Measurements from ENCODE around the gene MCTP1.

Gene MCTP1

DNA sequence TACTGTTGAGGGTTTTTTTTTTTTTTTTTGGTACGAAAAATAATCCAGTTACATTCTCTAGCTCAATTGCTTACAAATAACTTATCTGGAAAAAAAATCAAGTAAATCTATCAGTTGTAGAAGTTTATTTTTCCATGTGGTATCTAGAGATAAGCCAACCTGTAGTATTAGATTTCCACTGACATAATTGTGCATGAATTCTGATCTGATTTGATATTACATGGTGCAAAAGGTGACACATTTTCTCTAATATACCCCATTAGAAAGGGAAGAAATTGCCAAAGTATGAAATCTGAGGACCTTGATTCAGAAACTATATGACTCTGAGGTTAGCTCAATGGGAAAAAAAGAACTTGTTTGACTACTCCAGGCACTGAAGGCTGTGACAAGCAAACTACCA, 524.9 kb downstream of the MCTP1 start:
- DNase-seq (ENCODE audit: low read depth): no peak

DNA sequence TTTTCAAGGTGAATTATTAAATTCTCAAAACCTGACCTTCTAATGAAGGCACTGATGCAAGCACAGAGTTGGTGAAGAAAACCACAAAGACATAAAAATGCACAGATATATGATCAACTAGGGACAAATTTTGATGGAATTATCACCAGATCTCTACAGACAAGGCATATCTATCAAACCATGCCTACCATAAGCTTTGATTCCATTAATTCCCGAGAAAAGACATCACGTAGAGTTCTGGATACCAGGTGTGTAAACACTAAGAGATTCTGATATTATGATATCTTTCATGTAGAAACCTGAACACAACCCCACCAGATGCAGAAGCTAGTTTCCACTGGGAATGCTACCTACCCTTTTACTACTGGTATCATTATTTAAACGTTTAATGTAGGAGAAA, 525.9 kb downstream of the MCTP1 start:
- no peak for DNase-seq (ENCODE audit: low read depth)

GRCh38 chr5:94754824-94755223, 530.1 kb downstream of the MCTP1 start:
- DNase-seq (ENCODE audit: low read depth): no peak

DNA sequence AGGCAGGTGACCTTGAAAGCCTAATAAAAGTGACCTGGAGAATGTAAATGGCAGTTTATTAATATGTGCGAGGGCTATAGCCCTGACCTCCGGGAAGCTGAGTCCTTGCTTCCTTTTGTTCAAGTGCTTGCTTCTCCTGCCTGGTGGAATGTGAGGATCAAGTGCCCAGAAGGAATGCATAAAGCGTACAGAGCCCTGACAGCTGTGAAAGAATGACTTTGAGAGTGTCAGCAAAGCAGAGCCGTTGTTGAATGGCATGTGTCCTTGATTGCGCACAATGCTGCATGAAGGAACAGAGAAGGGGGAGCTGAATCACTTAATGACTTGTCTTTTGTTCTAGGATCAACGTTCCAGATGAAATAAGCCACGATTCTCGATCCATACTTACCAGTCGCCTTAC, 533.4 kb downstream of the MCTP1 start:
- DNase-seq (ENCODE audit: low read depth): no peak

GRCh38 chr5:94750681-94751080, 534.2 kb downstream of the MCTP1 start:
- no peak for DNase-seq (ENCODE audit: low read depth)

- DNase-seq (ENCODE audit: low read depth): no peak
Observed at GRCh38 chr5:94749042-94749441, 535.9 kb downstream of the MCTP1 start.

GRCh38 chr5:94748212-94748611, 536.7 kb downstream of the MCTP1 start:
- no peak for DNase-seq (ENCODE audit: low read depth)

GRCh38 chr5:94747371-94747770, 537.5 kb downstream of the MCTP1 start:
- no peak for DNase-seq (ENCODE audit: low read depth)

GRCh38 chr5:94746731-94747124, 538.2 kb downstream of the MCTP1 start:
- no peak for DNase-seq (ENCODE audit: low read depth)

GRCh38 chr5:94745786-94746730, 538.8 kb downstream of the MCTP1 start:
- DNase-seq (ENCODE audit: low read depth): no peak

GRCh38 chr5:94744906-94745305, 540.0 kb downstream of the MCTP1 start:
- DNase-seq (ENCODE audit: low read depth): no peak

DNA sequence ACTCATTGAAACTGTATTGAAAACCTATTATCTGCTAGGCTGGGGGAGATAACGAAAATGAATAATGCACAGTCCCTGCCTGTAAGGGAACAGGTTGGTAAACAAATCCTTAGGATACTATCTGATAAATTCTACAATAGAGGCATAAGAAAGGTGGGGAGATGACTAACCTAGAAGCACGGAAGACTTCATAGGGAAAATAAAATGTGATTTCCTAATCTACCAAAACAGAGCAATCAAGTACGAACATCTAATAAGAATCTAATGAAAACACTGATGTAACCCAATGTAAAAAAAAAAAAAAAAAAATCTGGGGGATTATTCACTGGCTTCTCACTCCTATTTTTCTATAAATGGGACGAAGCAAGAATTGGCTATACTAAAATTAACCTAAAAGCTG, 542.0 kb downstream of the MCTP1 start:
- no peak for DNase-seq (ENCODE audit: low read depth)

DNA sequence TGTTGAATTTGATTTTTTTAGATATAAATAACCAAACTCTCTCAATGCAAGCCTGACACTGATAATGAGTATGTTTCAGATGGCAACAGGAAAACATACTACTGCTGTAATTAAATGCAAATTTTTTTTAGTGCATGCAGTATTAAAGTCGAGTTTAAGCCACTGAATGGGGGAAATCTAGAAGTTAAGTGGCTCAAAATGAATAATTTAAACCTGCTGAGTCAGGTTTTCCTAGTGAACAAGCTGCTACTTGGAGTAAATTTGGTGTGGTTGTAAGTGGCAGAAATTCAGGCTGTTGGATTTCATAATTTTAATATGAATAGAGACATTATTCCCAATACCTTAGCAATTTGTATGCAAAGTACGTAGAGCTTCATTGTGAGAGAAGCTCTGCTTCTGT, 544.6 kb downstream of the MCTP1 start:
- DNase-seq (ENCODE audit: low read depth): no peak

DNA sequence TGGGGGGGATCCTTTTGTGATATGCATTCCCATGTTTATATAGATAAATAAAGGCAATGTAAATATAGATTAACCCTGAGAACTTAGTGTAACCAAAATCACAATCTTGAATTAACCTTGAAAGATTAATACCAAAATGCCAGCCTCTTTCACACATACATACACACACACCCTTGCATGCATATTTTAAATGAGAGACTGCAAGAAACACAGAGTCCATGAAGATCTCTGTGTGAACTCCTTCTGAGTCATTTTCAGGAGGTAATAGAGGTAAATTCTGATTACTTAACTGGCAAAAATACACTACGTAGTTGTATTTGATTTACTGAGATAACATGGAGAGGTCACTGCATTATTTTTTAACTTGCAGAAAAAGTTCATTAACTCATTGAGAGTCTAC, 548.4 kb downstream of the MCTP1 start:
- no peak for DNase-seq (ENCODE audit: low read depth)

DNA sequence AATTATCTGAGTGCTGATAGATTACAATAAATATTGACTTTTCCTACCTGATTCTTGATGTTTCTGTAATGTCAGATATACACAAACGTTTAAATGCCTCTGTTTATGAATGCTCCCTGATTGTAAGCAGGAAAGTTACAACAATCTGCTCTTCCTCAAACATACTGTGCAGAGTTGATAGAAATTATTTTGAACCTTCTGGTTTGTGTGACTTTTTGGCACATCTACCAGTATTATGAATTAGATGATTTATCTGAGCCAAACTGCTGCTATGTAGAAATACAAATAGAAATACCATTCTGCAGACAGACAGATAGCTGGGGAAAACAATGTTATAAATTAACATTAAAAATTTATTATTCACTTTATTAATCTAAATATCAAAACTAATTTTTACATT, 553.4 kb downstream of the MCTP1 start:
- DNase-seq (ENCODE audit: low read depth): no peak

GRCh38 chr5:94725142-94725541, 559.8 kb downstream of the MCTP1 start:
- DNase-seq (ENCODE audit: low read depth): no peak

DNA sequence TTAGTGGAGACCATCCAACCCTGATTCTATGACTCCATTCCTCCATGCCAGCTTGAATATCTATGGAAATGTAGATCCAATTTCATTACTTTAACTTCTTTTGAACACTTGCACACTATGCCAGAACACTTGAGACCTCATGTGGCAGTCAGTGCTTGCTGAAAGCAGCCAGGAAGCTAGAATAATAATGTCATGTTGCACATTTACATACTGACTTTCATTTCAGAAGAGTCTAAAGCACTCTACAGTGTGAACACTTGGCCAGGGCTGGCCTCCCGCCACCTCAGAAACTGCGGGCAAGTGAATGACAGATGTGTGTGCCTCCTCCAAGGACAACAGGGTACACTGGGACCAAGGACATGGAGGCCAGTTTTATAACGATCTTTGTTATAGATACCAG, 569.1 kb downstream of the MCTP1 start:
- no peak for DNase-seq (ENCODE audit: low read depth)

DNA sequence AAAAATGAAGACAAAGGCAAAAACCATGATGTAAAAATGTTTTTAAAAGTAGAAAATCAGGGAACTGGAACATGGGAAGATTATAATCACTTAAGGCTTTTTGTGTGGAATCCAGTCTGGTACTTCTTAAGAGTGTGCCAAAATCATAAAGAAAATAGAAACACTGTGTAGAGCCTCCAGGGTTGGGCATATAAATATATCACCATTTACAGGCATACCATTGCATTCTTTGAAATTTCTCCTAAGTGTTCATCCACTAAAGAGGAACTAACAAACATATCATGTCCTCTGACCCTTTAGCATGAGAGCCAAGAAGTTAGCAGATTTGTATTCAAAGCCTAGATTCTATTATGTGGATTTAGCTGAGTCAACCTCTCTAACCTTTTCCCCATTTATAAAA, 573.1 kb downstream of the MCTP1 start:
- no peak for DNase-seq (ENCODE audit: low read depth)

GRCh38 chr5:94709277-94709676, 575.6 kb downstream of the MCTP1 start:
- no peak for DNase-seq (ENCODE audit: low read depth)

- no peak for DNase-seq (ENCODE audit: low read depth)
Observed at GRCh38 chr5:94707359-94707758, 577.5 kb downstream of the MCTP1 start.

DNA sequence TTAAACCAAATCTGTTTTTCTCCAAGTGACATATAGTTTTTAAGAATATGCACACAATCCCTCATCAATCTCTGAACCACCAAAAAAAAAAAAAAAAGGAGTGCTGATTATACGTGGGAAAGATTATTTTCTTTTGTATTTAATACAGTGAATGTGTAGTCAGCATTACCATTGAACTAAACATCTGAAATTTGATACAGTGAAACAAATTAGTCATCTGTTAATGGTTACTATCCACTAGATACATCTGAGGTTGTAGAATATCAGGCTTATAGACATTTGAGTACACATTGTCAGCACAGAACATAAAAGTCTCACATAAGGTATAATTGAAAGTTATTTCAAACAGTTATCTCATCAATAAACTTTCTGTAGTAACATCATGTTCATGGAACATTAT, 579.5 kb downstream of the MCTP1 start:
- no peak for DNase-seq (ENCODE audit: low read depth)

- no peak for DNase-seq (ENCODE audit: low read depth)
Observed at GRCh38 chr5:94702729-94703128, 582.2 kb downstream of the MCTP1 start.

DNA sequence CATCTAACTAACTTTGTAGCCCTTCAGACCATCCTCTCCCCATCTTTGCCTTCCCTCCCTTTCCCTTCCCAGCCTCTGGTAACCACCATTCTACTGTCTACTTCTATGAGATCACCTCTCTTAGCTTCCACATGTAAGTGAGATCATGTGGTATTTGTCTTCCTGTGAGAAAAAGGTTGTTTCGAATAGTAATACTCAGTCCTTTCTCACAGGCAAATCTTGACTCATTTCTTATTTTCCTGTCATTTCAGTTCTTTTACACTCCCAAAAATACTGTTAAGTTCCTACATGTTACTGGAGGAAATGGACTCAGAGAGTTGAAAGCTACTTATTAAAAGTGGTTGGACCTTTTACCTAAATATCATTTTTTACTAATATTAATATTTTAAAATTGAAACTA, 584.3 kb downstream of the MCTP1 start:
- DNase-seq (ENCODE audit: low read depth): no peak

GRCh38 chr5:94699562-94699961, 585.3 kb downstream of the MCTP1 start:
- no peak for DNase-seq (ENCODE audit: low read depth)

Measured in activated T-helper 9 cell treated with anti-CD3 and anti-CD28 coated beads, Interleukin-2, amount 50 U/mL, for 16 hours (primary cell).